Keratinocyte (primary cell): Measurements from ENCODE around the gene OR13C4.

Experiments used
- CTCF ChIP-seq, 3 experiments: IDR thresholded peaks in 1 of 3; conservative IDR thresholded peaks in 1 of 3; optimal IDR thresholded peaks in 1 of 3; 2 replicates in 2 of 3; 3 replicates in 1 of 3; pipeline versions ENCODE3 to v1.5.1; 2011; ENCODE audit warnings: low read length in 3 of 3, mild to moderate bottlenecking in 3 of 3, moderate library complexity in 2 of 3, control low read depth in 1 of 3, inconsistent platforms in 1 of 3; ENCODE audit not compliant: insufficient read depth in 2 of 3; ENCODE audit errors: extremely low read depth in 1 of 3
- EZH2 ChIP-seq: IDR thresholded peaks from one replicate; pipeline ENCODE4 v1.6.1; 2012; ENCODE audit warnings: inconsistent platforms, mild to moderate bottlenecking, low read length, moderate library complexity

- TF ChIP-seq CTCF (optimal IDR thresholded peaks at IDR 0.05 in 1 of 3, IDR thresholded peaks at IDR 0.05 in 1 of 3, conservative IDR thresholded peaks at IDR 0.05 in 1 of 3; ENCODE audit: extremely low read depth in 1 of 3, insufficient read depth in 2 of 3, low read length in 3 of 3) (no peak), EZH2 (no peak)
Observed at GRCh38 chr9:104556830-104557634, 30.0 kb upstream of the OR13C4 start.
